Karpas-422 (cell line): ENCODE measurements around the gene R3HDM2. TPM values are rescaled to one million over a fixed set of nuclear protein-coding genes. Genes with fewer than 3 reads are reported as not detected.
"Not testable (repeated sequence)": the region's sequence is repeated elsewhere in the genome, so short reads cannot be mapped to it uniquely, and the experiment has no call there.

Experiments
- DNase-seq: peaks from one replicate; pipeline ENCODE4 v3.0.0-alpha.2; 2015
- H2AFZ ChIP-seq: fragments of 200-600 bp; sonication (generic); 2 replicates; pipeline ENCODE4 v1.6.1; 2014; ENCODE audit warnings: antibody characterized with exemption, low read length, mixed read lengths
- H3K27ac ChIP-seq: fragments of 200-600 bp; sonication (generic); 2 replicates; pipeline ENCODE4 v1.5.1; 2014; ENCODE audit warnings: mild to moderate bottlenecking, low read length, moderate library complexity
- H3K27me3 ChIP-seq: fragments of 200-600 bp; sonication (generic); 2 replicates; pipeline ENCODE4 v1.6.1; 2014; ENCODE audit warnings: low read length, mixed read lengths
- H3K36me3 ChIP-seq: fragments of 200-600 bp; sonication (generic); 2 replicates; pipeline ENCODE4 v1.6.1; 2014; ENCODE audit warnings: low read length, mixed read lengths; ENCODE audit not compliant: insufficient read depth
- H3K4me1 ChIP-seq: fragments of 200-600 bp; sonication (generic); 2 replicates; pipeline ENCODE4 v1.6.1; 2014; ENCODE audit warnings: mild to moderate bottlenecking, low read length, mixed read lengths
- H3K4me2 ChIP-seq: fragments of 200-600 bp; sonication (generic); 2 replicates; pipeline ENCODE4 v1.6.1; 2014; ENCODE audit warnings: low read length, low read depth, mild to moderate bottlenecking; ENCODE audit not compliant: poor library complexity, severe bottlenecking
- H3K4me3 ChIP-seq: fragments of 200-600 bp; sonication (generic); 2 replicates; pipeline ENCODE4 v1.5.1; 2014; ENCODE audit warnings: mild to moderate bottlenecking, antibody characterized with exemption, low read length, mixed read lengths
- H3K79me2 ChIP-seq: fragments of 200-600 bp; sonication (generic); 2 replicates; pipeline ENCODE4 v1.6.1; 2014; ENCODE audit warnings: mild to moderate bottlenecking, low read length, mixed read lengths
- H3K9ac ChIP-seq: fragments of 200-600 bp; sonication (generic); 2 replicates; pipeline ENCODE4 v1.6.0; 2014; ENCODE audit warnings: low read length
- H3K9me2 ChIP-seq: fragments of 200-600 bp; sonication (generic), shearing (Covaris generic); replicated peaks from 2 replicates; pipeline ENCODE4 v1.6.0; 2014; ENCODE audit warnings: mild to moderate bottlenecking, low read length, moderate library complexity; ENCODE audit not compliant: insufficient read depth
- H3K9me3 ChIP-seq: fragments of 300-700, 200-600 bp; sonication (generic); 2 replicates; pipeline ENCODE4 v1.6.1; 2014; ENCODE audit warnings: low read length, mixed read lengths
- H4K20me1 ChIP-seq: fragments of 200-600 bp; sonication (generic); 2 replicates; pipeline ENCODE4 v1.6.1; 2014; ENCODE audit warnings: mild to moderate bottlenecking, antibody characterized with exemption, low read length, low read depth; ENCODE audit not compliant: insufficient read depth
- total RNA-seq: library from RNA; depleted of rRNA; stranded (reverse); fragments of >200 nt; shearing (Covaris generic); gene quantifications from 2 replicates; pipeline ENCODE4 v1.2.3, GENCODE V29; 2014; ENCODE audit warnings: low replicate concordance

R3HDM2 gene
- total RNA-seq, 1 experiment from 2014 or later: 39.0 TPM

DNA sequence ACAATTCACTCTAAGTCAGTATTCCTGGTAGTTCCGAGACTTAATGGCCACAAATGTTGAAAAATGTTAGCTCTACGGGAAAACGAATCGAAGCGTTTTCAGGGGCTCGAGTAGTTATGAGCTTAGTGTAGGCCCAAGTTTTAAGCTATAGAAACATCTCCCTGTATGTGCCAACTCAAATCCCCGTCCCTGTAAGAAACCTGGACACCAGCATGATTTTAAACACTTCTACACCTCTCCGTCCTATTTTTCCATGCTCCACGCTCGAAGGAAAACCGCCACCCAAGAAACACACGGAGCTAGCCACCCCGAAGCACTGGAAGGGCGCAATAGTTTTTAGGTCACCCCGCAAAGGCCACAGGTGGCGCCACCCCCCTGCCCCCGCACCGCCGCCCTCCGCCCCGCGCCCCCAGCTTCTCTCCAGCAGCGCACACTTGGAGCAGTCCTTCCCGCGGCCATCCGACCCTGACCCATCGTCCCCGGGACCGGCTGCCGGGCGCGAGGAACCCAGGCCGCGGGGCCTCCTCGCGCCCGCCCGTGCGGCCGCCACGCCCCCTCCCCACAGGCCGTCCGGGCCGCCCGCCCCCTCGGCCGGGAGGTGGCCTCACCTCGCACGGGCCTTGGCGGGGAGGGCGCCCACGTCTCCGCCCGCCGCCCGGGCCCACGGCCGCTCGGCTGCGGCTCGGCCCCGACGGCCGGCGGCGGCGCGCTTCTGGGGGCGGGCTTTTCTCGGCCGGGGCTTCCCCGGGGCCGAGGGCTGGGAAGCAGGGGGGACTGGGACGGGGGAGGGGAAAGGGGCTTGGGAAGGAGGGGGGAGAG is 522 bp downstream of the R3HDM2 start:
- Histone ChIP-seq H4K20me1 (no peaks in the 10 kb centered on the region), H3K4me1 (peaks cover 20% of the 10 kb centered on the region), H3K79me2 (peaks cover 40% of the 10 kb centered on the region), H3K27me3 (no peaks in the 10 kb centered on the region), H3K9me2 (no peaks in the 10 kb centered on the region), H3K27ac (peak overlapping the region; percentile 79), H3K4me2 (peak overlapping the region; percentile 98), H3K9me3 (no peaks in the 10 kb centered on the region), H3K4me3 (peak overlapping the region; percentile 76), H3K36me3 (no peaks in the 10 kb centered on the region), H2AFZ (no peak overlapping the region), H3K9ac (peak overlapping the region; percentile 83)
- peak; percentile 87 for DNase-seq

DNA sequence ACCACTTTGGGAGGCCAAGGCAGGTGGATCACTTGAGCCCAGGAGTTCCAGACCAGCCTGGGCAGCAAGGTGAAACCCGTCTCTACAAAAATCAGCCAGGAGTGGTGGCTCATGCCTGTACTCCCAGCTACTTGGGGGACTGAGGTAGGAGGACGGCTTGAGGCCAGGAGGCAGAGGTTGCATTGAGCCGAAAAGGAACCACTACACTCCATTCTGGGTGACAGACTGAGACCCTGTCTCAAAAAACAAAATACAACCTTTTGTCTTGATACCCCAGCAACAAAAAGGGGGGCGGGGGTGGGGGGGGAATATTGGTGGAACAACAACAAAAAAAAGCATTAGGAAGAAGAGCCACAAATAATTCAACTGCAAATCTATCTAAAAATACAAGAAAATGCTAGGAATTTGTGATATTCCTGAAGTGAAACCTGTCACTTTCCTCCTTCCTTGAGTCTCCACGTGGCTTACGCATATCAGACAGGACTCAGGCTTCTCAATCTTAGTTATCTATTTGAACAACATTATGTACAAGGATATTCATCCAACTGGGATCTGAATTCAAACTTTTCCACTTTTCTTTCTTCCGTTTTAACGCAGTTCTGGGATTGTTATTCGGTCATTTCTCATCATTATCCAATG is 1.3 kb downstream of the R3HDM2 start:
- Histone ChIP-seq H3K36me3 (no peaks in the 10 kb centered on the region), H3K9me2 (no peaks in the 10 kb centered on the region), H2AFZ (no peak overlapping the region), H3K79me2 (peaks cover 42% of the 10 kb centered on the region), H3K4me3 (peak overlapping the region; percentile 76), H3K27ac (peak overlapping the region; percentile 79), H3K9ac (peak overlapping the region; percentile 83), H3K4me1 (peaks cover 20% of the 10 kb centered on the region), H3K9me3 (no peaks in the 10 kb centered on the region), H3K4me2 (peak overlapping the region; percentile 98), H3K27me3 (no peaks in the 10 kb centered on the region), H4K20me1 (no peaks in the 10 kb centered on the region)
- no peak for DNase-seq

- no peak for DNase-seq
- no peaks in the 10 kb centered on the region for H3K9me2 ChIP-seq
- peaks cover 20% of the 10 kb centered on the region for H3K4me1 ChIP-seq
- no peaks in the 10 kb centered on the region for H3K27me3 ChIP-seq
- peak overlapping the region; percentile 83 for H3K9ac ChIP-seq
- H3K79me2 ChIP-seq: peaks cover 48% of the 10 kb centered on the region
- H3K9me3 ChIP-seq: no peaks in the 10 kb centered on the region
- no peaks in the 10 kb centered on the region for H4K20me1 ChIP-seq
- peak overlapping the region; percentile 76; the same call in 1 of the 2 replicates for H3K4me3 ChIP-seq
- H3K4me2 ChIP-seq: peak overlapping the region; percentile 98
- H2AFZ ChIP-seq: no peak overlapping the region
- H3K36me3 ChIP-seq: no peaks in the 10 kb centered on the region
- H3K27ac ChIP-seq: peak overlapping the region; percentile 79
These were observed 1.9 kb downstream of the R3HDM2 start for GRCh38 chr12:57428965-57429364.

- Histone ChIP-seq H3K4me1 (peaks cover 20% of the 10 kb centered on the region), H3K79me2 (peaks cover 56% of the 10 kb centered on the region)
- not testable (repeated sequence) for H2AFZ ChIP-seq, H3K4me3 ChIP-seq, H3K27me3 ChIP-seq, DNase-seq, H4K20me1 ChIP-seq, H3K9me3 ChIP-seq, H3K27ac ChIP-seq, H3K36me3 ChIP-seq, H3K9ac ChIP-seq, H3K4me2 ChIP-seq, H3K9me2 ChIP-seq
These were observed 3.9 kb downstream of the R3HDM2 start for GRCh38 chr12:57426948-57427347.

DNA sequence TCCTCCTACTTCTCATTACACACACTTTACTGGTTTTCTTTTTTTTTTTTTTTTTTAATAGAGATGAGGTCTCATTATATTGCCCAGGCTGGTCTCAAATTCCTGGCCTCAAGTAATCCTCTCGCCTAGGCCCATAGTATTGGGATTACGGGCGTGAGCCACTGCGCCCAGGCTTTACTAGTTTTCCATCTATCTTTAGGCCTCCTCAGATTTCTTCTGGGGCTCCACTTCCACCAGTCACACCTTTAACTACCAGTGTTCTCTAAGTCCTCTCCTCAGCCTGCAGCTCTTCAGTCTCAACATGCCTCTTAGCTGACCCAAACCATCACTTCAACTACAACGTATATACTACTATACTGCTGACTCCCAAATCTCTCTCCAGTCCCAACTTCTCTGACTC is 10.4 kb downstream of the R3HDM2 start:
- Histone ChIP-seq H3K9ac (no peak overlapping the region), H4K20me1 (no peaks in the 10 kb centered on the region), H3K79me2 (peaks cover 64% of the 10 kb centered on the region)

GRCh38 chr12:57419495-57419894 is 11.3 kb downstream of the R3HDM2 start:
- Histone ChIP-seq H3K9me3 (no peaks in the 10 kb centered on the region), H3K4me3 (no peak overlapping the region), H3K4me2 (no peak overlapping the region), H3K79me2 (peaks cover 69% of the 10 kb centered on the region), H3K9ac (no peak overlapping the region), H4K20me1 (no peaks in the 10 kb centered on the region), H3K4me1 (peaks cover 18% of the 10 kb centered on the region), H3K27ac (no peak overlapping the region), H3K27me3 (no peaks in the 10 kb centered on the region), H2AFZ (no peak overlapping the region), H3K9me2 (no peaks in the 10 kb centered on the region), H3K36me3 (no peaks in the 10 kb centered on the region; the same call in 1 of the 2 replicates)
- DNase-seq: no peak

More for the DNA sequence above, 10.4 kb downstream of the R3HDM2 start:
- Histone ChIP-seq H3K36me3 (no peaks in the 10 kb centered on the region; the same call in 1 of the 2 replicates), H3K9me2 (no peaks in the 10 kb centered on the region), H3K27me3 (no peaks in the 10 kb centered on the region), H3K27ac (no peak overlapping the region), H3K4me3 (no peak overlapping the region), H2AFZ (no peak overlapping the region), H3K4me2 (no peak overlapping the region), H3K9me3 (no peaks in the 10 kb centered on the region), H3K4me1 (peaks cover 11% of the 10 kb centered on the region)
- DNase-seq: no peak

DNA sequence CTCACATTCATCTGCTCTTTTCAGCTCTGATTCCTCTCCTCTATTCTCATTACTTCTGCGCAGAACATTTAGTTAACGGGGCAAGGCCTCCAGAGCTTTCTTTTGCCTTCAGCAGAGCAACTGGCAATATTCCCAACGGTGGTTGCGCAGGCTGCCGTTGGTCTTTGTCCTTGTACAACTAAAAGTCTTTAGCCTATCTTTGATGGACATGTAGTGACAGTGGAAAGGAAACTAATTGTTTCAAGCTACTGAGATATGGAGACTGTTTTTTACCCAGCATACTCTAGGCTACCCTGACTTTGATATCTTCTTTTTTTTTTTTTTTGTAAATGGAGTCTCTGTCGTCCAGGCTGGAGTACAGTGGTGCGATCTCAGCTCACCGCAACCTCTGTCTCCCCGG is 12.6 kb downstream of the R3HDM2 start:
- no peaks in the 10 kb centered on the region for H3K9me3 ChIP-seq
- peaks cover 18% of the 10 kb centered on the region for H3K4me1 ChIP-seq
- no peaks in the 10 kb centered on the region for H4K20me1 ChIP-seq
- H2AFZ ChIP-seq: no peak overlapping the region
- H3K27me3 ChIP-seq: no peaks in the 10 kb centered on the region
- H3K9me2 ChIP-seq: no peaks in the 10 kb centered on the region
- no peak for DNase-seq
- H3K79me2 ChIP-seq: peaks cover 75% of the 10 kb centered on the region
- H3K4me2 ChIP-seq: no peak overlapping the region
- H3K4me3 ChIP-seq: no peak overlapping the region
- H3K27ac ChIP-seq: no peak overlapping the region
- no peaks in the 10 kb centered on the region; the same call in 1 of the 2 replicates for H3K36me3 ChIP-seq
- no peak overlapping the region for H3K9ac ChIP-seq
